Measurements from ENCODE around the gene TMC6. TPM values are rescaled to one million over a fixed set of nuclear protein-coding genes. Genes with fewer than 3 reads are reported as not detected.
A peak's percentile ranks its signal among the peaks of the same experiment; 100 is the strongest.

Gene TMC6
- total and polyA plus RNA-seq, 7 experiments from 2014 or later, result 165 to 808 (median 701) TPM

- H3K4me3 Mint-ChIP-seq, result no peak overlapping the region
- no peaks in the 10 kb centered on the region for H3K9me3 Mint-ChIP-seq
- H3K36me3 ChIP-seq (ENCODE audit: control insufficient read depth in 2 of 3, insufficient read depth in 3 of 3, low read length in 3 of 3), result peaks cover 1 to 29% (median 2%) of the 10 kb centered on the region in 3 experiments
- peaks cover 6 to 55% (median 39%) of the 10 kb centered on the region in 7 donors for H3K4me1 Mint-ChIP-seq
- peaks cover 0 to 25% (median 4%) of the 10 kb centered on the region in 5 donors for H3K36me3 Mint-ChIP-seq
- peak overlapping the region in 5 of 9 donors; percentile 3 to 72 (median 36) for H3K27ac Mint-ChIP-seq
- no peak overlapping the region for H3K27ac ChIP-seq (ENCODE audit: low read depth, low read length)
- POLR2A ChIA-PET, result no interaction called here
- no peak overlapping the region for H3K4me3 ChIP-seq (ENCODE audit: low read length)
- H3K4me1 ChIP-seq (ENCODE audit: control insufficient read depth in 2 of 2, insufficient read depth in 2 of 2, low read length in 2 of 2), result no peaks in the 10 kb centered on the region
- DNase-seq (no peak), ATAC-seq (no peak)
- no peaks in the 10 kb centered on the region for H3K27me3 ChIP-seq (ENCODE audit: control insufficient read depth in 2 of 2, insufficient read depth in 2 of 2, low read length in 2 of 2)
- intact Hi-C loops (cut with micrococcal nuclease), result no loop called here
- CTCF ChIA-PET, result interaction anchor here (0.6 kb wide), 1 partner anchor 679 kb away, joined by 4 read pairs; no protein-coding TSS in a partner anchor
- no peaks in the 10 kb centered on the region for H3K27me3 Mint-ChIP-seq
- no peaks in the 10 kb centered on the region for H3K9me3 ChIP-seq (ENCODE audit: control insufficient read depth in 2 of 3, low read length in 3 of 3)
These were observed 66.0 kb downstream of the TMC6 start for GRCh38 chr17:78062596-78062995.

Other genes with a start within 250 kb of the TMC6 start
- 100 to 1,000 TPM in 3 of 5 experiments, 10 to 100 TPM in 2; 28.6 to 133 (median 104) TPM for gene TNRC6C, start 170.1 kb downstream of the TMC6 start, total RNA-seq
- 1 to 10 TPM; 7.4 to 8.2 TPM for gene TNRC6C, start 170.1 kb downstream of the TMC6 start, polyA plus RNA-seq
- gene TMC8, start 2.0 kb upstream of the TMC6 start, total RNA-seq, result 100 to 1,000 TPM; 423 to 593 (median 509) TPM
- gene TMC8, start 2.0 kb upstream of the TMC6 start, polyA plus RNA-seq, result 100 to 1,000 TPM in 1 of 2 donors, 10 to 100 TPM in 1; 94.4 to 217 TPM
- gene C17orf99, start 17.6 kb upstream of the TMC6 start, total RNA-seq, result 1 to 10 TPM in 1 of 5 experiments, under 1 TPM in 1, not detected in 3; 0.10 to 1.0 TPM
- gene C17orf99, start 17.6 kb upstream of the TMC6 start, polyA plus RNA-seq, result not detected
- gene SYNGR2, start 39.8 kb upstream of the TMC6 start, total RNA-seq, result 100 to 1,000 TPM in 1 of 5 experiments, 10 to 100 TPM in 4; 47.6 to 109 (median 58.6) TPM
- 100 to 1,000 TPM in 1 of 2 donors, 10 to 100 TPM in 1; 94.6 to 118 TPM for gene SYNGR2, start 39.8 kb upstream of the TMC6 start, polyA plus RNA-seq
- 10 to 100 TPM in 1 of 5 experiments, 1 to 10 TPM in 1, under 1 TPM in 1, not detected in 2; 0.29 to 57.7 (median 1.0) TPM for gene TK1, start 58.3 kb upstream of the TMC6 start, total RNA-seq
- gene TK1, start 58.3 kb upstream of the TMC6 start, polyA plus RNA-seq, result under 1 TPM; 0.20 to 0.28 TPM
- gene AFMID, start 58.6 kb upstream of the TMC6 start, total RNA-seq, result 10 to 100 TPM in 1 of 5 experiments, 1 to 10 TPM in 4; 1.2 to 19.2 (median 3.0) TPM
- 1 to 10 TPM in 1 of 2 donors, under 1 TPM in 1; 0.99 to 1.1 TPM for gene AFMID, start 58.6 kb upstream of the TMC6 start, polyA plus RNA-seq
- 10 to 100 TPM in 1 of 5 experiments, not detected in 4; 49.0 TPM for gene BIRC5, start 85.5 kb upstream of the TMC6 start, total RNA-seq
- gene BIRC5, start 85.5 kb upstream of the TMC6 start, polyA plus RNA-seq, result not detected
- not detected for gene TMEM235, start 102.9 kb upstream of the TMC6 start, total RNA-seq
- gene TMEM235, start 102.9 kb upstream of the TMC6 start, polyA plus RNA-seq, result not detected
- gene SOCS3, start 231.3 kb upstream of the TMC6 start, total RNA-seq, result 100 to 1,000 TPM in 3 of 5 experiments, 1 to 10 TPM in 2; 8.1 to 281 (median 110) TPM
- gene SOCS3, start 231.3 kb upstream of the TMC6 start, polyA plus RNA-seq, result 100 to 1,000 TPM in 1 of 2 donors, 10 to 100 TPM in 1; 58.4 to 206 TPM
- gene PGS1, start 249.9 kb upstream of the TMC6 start, total RNA-seq, result 10 to 100 TPM; 66.6 to 84.3 (median 82.0) TPM
- gene PGS1, start 249.9 kb upstream of the TMC6 start, polyA plus RNA-seq, result 10 to 100 TPM; 36.1 to 52.3 TPM